K562 (cell line): ENCODE results near the gene WDR46. TPM values are rescaled to one million over a fixed set of nuclear protein-coding genes. Genes with fewer than 3 reads are reported as not detected.

Experiments
- CREB1 ChIP-seq, 2 experiments: sonication (generic) in 1 of 2; formaldehyde crosslinking in 1 of 2; IDR thresholded peaks; 2 replicates each; pipeline versions ENCODE4 v1.6.1 to v1.8.0; 2012 to 2022; ENCODE audit warnings: inconsistent platforms in 1 of 2, mild to moderate bottlenecking in 1 of 2, missing genetic modification reagents in 1 of 2, moderate library complexity in 1 of 2
- ELF4 ChIP-seq: fragments of 450-650 bp; formaldehyde crosslinking; IDR thresholded peaks from 2 replicates; pipeline ENCODE4 v1.4.0; 2022; ENCODE audit warnings: missing genetic modification characterization
- HMBOX1 ChIP-seq: sonication (generic); IDR thresholded peaks from 2 replicates; pipeline ENCODE4 v1.6.1; 2016
- MCM7 ChIP-seq, 2 experiments: fragments of 450-650 bp; IDR thresholded peaks; 2 replicates each; pipeline ENCODE4 v1.6.1; 2016 to 2018
- NBN ChIP-seq: fragments of 450-650 bp; IDR thresholded peaks from 2 replicates; pipeline ENCODE4 v1.6.1; 2016; ENCODE audit warnings: low read depth, mild to moderate bottlenecking
- NCOR1 ChIP-seq: fragments of 450-650 bp; IDR thresholded peaks from 2 replicates; pipeline ENCODE4 v1.6.1; 2016; ENCODE audit warnings: mild to moderate bottlenecking, moderate library complexity
- PHF20 ChIP-seq: fragments of 450-650 bp; IDR thresholded peaks from 2 replicates; pipeline ENCODE4 v1.6.1; 2018; ENCODE audit not compliant: partially characterized antibody
- RB1 ChIP-seq: fragments of 450-650 bp; IDR thresholded peaks from 2 replicates; pipeline ENCODE4 v1.6.1; 2017; ENCODE audit warnings: low read depth, mild to moderate bottlenecking
- SREBF1 ChIP-seq: fragments of 150-350 bp; IDR thresholded peaks from 2 replicates; pipeline ENCODE4 v1.6.1; 2014; ENCODE audit warnings: antibody characterized with exemption, low read depth, low read length, borderline replicate concordance
- STAG1 ChIP-seq: sonication (generic); formaldehyde crosslinking; IDR thresholded peaks from 2 replicates; pipeline ENCODE4 v1.5.0; 2020; ENCODE audit warnings: missing genetic modification reagents, borderline replicate concordance
- ZBTB7A ChIP-seq: IDR thresholded peaks from 2 replicates; pipeline ENCODE4 v1.6.1; 2011; ENCODE audit warnings: low read depth, mild to moderate bottlenecking, low read length, moderate library complexity, borderline replicate concordance; ENCODE audit not compliant: control insufficient read depth
- ZNF12 ChIP-seq: sonication (generic); formaldehyde crosslinking; IDR thresholded peaks from 2 replicates; pipeline ENCODE4 v1.4.0; 2020; ENCODE audit warnings: mild to moderate bottlenecking, missing genetic modification reagents
- ZNF318 ChIP-seq, 2 experiments: fragments of 450-650 bp; IDR thresholded peaks; 2 replicates each; pipeline ENCODE4 v1.6.1; 2016; ENCODE audit warnings: mild to moderate bottlenecking in 2 of 2, borderline replicate concordance in 1 of 2, low read depth in 1 of 2, moderate library complexity in 1 of 2
- ZNF445 ChIP-seq: fragments of 250-450 bp; sonication (Bioruptor Pico); IDR thresholded peaks from 2 replicates; pipeline ENCODE4 v1.4.0; 2020; ENCODE audit warnings: low read depth, mild to moderate bottlenecking, moderate library complexity
- polyA plus RNA-seq, 8 experiments: library from polyadenylated mRNA; depleted of rRNA in 4 of 8; stranded (reverse) in 5 of 8; unstranded in 3 of 8; fragments of >200 nt; fragmentation: Nextera tagmentation in 2 of 8; fragmentation: Illumina TruSeq in 1 of 8; extraction: Ambion mirVana in 2 of 8; extraction: Trizol in 1 of 8; gene quantifications; 2 replicates each; pipeline versions ENCODE4 v1.2.1 to v1.2.3, GENCODE V29; 2011 to 2014; ENCODE audit warnings: inconsistent platforms in 1 of 8, missing spikeins in 1 of 8
- total RNA-seq, 7 experiments: library from RNA; depleted of rRNA in 6 of 7; stranded (reverse); fragments of >200 nt in 6 of 7; fragmentation: Illumina TruSeq in 2 of 7; extraction: Trizol in 2 of 7; gene quantifications; 2 replicates each; pipeline versions ENCODE4 v1.2.1 to v1.2.3, GENCODE V29; 2011 to 2021; ENCODE audit warnings: low replicate concordance in 1 of 7
- TF ChIP-seq, protein P1 (sequence below): sonication (generic); formaldehyde crosslinking; IDR thresholded peaks from 2 replicates; pipeline ENCODE4 v1.8.0; 2023; ENCODE audit warnings: mild to moderate bottlenecking, missing genetic modification reagents

The WDR46 gene
- total and polyA plus RNA-seq, 9 of the 15 experiments (the other 6 are each of a cell fraction or from before 2014, with no cell fraction given), result 8.9 to 146 (median 93.1) TPM

GRCh38 chr6:33279971-33280511 lies 9.0 kb downstream of the WDR46 start (continued):
- TF ChIP-seq MCM7 (IDR thresholded peaks at IDR 0.05) (no peak), ZNF12 (no peak), SREBF1 (peak; percentile 48; the same call in 1 of the 2 replicates), STAG1 (peak; percentile 79; the same call in 1 of the 2 replicates), NCOR1 (0 out of 2 replicates have a peak, but pooled peaks have one; percentile 16), ZNF445 (CRISPR knock-in tag) (no peak), HMBOX1 (peak; percentile 17; the same call in 1 of the 2 replicates), ZNF318 (IDR thresholded peaks at IDR 0.05; ENCODE audit: borderline replicate concordance in 1 of 2, low read depth in 1 of 2) (no peak), PHF20 (peak; percentile 25), CREB1 (IDR thresholded peaks at IDR 0.05) (no peak), CREB1 (CRISPR knock-in tag; IDR thresholded peaks at IDR 0.05) (peak; percentile 31; the same call in 1 of the 2 replicates), ELF4 (CRISPR knock-in tag) (no peak), RB1 (peak; percentile 84; the same call in 1 of the 2 replicates), NBN (peak; percentile 46; the same call in 1 of the 2 replicates), ZBTB7A (peak; percentile 77)
- TF ChIP-seq, protein P1, sequence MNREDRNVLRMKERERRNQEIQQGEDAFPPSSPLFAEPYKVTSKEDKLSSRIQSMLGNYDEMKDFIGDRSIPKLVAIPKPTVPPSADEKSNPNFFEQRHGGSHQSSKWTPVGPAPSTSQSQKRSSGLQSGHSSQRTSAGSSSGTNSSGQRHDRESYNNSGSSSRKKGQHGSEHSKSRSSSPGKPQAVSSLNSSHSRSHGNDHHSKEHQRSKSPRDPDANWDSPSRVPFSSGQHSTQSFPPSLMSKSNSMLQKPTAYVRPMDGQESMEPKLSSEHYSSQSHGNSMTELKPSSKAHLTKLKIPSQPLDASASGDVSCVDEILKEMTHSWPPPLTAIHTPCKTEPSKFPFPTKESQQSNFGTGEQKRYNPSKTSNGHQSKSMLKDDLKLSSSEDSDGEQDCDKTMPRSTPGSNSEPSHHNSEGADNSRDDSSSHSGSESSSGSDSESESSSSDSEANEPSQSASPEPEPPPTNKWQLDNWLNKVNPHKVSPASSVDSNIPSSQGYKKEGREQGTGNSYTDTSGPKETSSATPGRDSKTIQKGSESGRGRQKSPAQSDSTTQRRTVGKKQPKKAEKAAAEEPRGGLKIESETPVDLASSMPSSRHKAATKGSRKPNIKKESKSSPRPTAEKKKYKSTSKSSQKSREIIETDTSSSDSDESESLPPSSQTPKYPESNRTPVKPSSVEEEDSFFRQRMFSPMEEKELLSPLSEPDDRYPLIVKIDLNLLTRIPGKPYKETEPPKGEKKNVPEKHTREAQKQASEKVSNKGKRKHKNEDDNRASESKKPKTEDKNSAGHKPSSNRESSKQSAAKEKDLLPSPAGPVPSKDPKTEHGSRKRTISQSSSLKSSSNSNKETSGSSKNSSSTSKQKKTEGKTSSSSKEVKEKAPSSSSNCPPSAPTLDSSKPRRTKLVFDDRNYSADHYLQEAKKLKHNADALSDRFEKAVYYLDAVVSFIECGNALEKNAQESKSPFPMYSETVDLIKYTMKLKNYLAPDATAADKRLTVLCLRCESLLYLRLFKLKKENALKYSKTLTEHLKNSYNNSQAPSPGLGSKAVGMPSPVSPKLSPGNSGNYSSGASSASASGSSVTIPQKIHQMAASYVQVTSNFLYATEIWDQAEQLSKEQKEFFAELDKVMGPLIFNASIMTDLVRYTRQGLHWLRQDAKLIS, result peak; percentile 79
